ENCODE results near the gene HLA-DOB. TPM values are rescaled to one million over a fixed set of nuclear protein-coding genes. Genes with fewer than 3 reads are reported as not detected.
A peak's percentile ranks its signal among the peaks of the same experiment; 100 is the strongest.

Gene HLA-DOB
- total and polyA plus RNA-seq, 2 of the 13 experiments (the other 11 are each of a cell fraction or from before 2014, with no cell fraction given) = not detected

GRCh38 chr6:32838114-32838958 lies 21.5 kb upstream of the HLA-DOB start, which contains the start of gene TAP2 (continued):
- TF ChIP-seq, protein P1, sequence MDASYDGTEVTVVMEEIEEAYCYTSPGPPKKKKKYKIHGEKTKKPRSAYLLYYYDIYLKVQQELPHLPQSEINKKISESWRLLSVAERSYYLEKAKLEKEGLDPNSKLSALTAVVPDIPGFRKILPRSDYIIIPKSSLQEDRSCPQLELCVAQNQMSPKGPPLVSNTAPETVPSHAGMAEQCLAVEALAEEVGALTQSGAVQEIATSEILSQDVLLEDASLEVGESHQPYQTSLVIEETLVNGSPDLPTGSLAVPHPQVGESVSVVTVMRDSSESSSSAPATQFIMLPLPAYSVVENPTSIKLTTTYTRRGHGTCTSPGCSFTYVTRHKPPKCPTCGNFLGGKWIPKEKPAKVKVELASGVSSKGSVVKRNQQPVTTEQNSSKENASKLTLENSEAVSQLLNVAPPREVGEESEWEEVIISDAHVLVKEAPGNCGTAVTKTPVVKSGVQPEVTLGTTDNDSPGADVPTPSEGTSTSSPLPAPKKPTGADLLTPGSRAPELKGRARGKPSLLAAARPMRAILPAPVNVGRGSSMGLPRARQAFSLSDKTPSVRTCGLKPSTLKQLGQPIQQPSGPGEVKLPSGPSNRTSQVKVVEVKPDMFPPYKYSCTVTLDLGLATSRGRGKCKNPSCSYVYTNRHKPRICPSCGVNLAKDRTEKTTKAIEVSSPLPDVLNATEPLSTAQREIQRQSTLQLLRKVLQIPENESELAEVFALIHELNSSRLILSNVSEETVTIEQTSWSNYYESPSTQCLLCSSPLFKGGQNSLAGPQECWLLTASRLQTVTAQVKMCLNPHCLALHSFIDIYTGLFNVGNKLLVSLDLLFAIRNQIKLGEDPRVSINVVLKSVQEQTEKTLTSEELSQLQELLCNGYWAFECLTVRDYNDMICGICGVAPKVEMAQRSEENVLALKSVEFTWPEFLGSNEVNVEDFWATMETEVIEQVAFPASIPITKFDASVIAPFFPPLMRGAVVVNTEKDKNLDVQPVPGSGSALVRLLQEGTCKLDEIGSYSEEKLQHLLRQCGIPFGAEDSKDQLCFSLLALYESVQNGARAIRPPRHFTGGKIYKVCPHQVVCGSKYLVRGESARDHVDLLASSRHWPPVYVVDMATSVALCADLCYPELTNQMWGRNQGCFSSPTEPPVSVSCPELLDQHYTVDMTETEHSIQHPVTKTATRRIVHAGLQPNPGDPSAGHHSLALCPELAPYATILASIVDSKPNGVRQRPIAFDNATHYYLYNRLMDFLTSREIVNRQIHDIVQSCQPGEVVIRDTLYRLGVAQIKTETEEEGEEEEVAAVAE (CRISPR knock-in tag; IDR thresholded peaks at IDR 0.05; ENCODE audit: borderline replicate concordance) = peak; percentile 60; the same call in 1 of the 2 replicates
- peak; percentile 25; the same call in 1 of the 2 replicates for TF ChIP-seq KDM1A (CRISPR knock-in tag; IDR thresholded peaks at IDR 0.05)
- peak; percentile 98 for TF ChIP-seq RFXANK (CRISPR knock-in tag; IDR thresholded peaks at IDR 0.05)
- no peak for TF ChIP-seq ZBTB8A (CRISPR knock-in tag; IDR thresholded peaks at IDR 0.05; ENCODE audit: borderline replicate concordance, low read depth)
- TF ChIP-seq EZH2 (conservative IDR thresholded peaks at IDR 0.05; ENCODE audit: low read depth, low read length) = no peak
- TF ChIP-seq MED1 (CRISPR knock-in tag; IDR thresholded peaks at IDR 0.05) = peak; percentile 70; the same call in 1 of the 2 replicates
- no peak for TF ChIP-seq ZNF615 (CRISPR knock-in tag; IDR thresholded peaks at IDR 0.05; ENCODE audit: borderline replicate concordance)
- TF ChIP-seq, protein P2, sequence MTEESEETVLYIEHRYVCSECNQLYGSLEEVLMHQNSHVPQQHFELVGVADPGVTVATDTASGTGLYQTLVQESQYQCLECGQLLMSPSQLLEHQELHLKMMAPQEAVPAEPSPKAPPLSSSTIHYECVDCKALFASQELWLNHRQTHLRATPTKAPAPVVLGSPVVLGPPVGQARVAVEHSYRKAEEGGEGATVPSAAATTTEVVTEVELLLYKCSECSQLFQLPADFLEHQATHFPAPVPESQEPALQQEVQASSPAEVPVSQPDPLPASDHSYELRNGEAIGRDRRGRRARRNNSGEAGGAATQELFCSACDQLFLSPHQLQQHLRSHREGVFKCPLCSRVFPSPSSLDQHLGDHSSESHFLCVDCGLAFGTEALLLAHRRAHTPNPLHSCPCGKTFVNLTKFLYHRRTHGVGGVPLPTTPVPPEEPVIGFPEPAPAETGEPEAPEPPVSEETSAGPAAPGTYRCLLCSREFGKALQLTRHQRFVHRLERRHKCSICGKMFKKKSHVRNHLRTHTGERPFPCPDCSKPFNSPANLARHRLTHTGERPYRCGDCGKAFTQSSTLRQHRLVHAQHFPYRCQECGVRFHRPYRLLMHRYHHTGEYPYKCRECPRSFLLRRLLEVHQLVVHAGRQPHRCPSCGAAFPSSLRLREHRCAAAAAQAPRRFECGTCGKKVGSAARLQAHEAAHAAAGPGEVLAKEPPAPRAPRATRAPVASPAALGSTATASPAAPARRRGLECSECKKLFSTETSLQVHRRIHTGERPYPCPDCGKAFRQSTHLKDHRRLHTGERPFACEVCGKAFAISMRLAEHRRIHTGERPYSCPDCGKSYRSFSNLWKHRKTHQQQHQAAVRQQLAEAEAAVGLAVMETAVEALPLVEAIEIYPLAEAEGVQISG (CRISPR knock-in tag; IDR thresholded peaks at IDR 0.05) = peak; percentile 87
- TF ChIP-seq, protein P3, sequence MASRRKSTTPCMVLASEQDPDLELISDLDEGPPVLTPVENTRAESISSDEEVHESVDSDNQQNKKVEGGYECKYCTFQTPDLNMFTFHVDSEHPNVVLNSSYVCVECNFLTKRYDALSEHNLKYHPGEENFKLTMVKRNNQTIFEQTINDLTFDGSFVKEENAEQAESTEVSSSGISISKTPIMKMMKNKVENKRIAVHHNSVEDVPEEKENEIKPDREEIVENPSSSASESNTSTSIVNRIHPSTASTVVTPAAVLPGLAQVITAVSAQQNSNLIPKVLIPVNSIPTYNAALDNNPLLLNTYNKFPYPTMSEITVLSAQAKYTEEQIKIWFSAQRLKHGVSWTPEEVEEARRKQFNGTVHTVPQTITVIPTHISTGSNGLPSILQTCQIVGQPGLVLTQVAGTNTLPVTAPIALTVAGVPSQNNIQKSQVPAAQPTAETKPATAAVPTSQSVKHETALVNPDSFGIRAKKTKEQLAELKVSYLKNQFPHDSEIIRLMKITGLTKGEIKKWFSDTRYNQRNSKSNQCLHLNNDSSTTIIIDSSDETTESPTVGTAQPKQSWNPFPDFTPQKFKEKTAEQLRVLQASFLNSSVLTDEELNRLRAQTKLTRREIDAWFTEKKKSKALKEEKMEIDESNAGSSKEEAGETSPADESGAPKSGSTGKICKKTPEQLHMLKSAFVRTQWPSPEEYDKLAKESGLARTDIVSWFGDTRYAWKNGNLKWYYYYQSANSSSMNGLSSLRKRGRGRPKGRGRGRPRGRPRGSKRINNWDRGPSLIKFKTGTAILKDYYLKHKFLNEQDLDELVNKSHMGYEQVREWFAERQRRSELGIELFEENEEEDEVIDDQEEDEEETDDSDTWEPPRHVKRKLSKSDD (CRISPR knock-in tag; IDR thresholded peaks at IDR 0.05; ENCODE audit: low read depth) = no peak
- TF ChIP-seq THAP8 (CRISPR knock-in tag; IDR thresholded peaks at IDR 0.05; ENCODE audit: borderline replicate concordance) = no peak
- TF ChIP-seq ZNF619 (CRISPR knock-in tag; IDR thresholded peaks at IDR 0.05) = peak; percentile 33; the same call in 1 of the 2 replicates
- TF ChIP-seq, protein P4, sequence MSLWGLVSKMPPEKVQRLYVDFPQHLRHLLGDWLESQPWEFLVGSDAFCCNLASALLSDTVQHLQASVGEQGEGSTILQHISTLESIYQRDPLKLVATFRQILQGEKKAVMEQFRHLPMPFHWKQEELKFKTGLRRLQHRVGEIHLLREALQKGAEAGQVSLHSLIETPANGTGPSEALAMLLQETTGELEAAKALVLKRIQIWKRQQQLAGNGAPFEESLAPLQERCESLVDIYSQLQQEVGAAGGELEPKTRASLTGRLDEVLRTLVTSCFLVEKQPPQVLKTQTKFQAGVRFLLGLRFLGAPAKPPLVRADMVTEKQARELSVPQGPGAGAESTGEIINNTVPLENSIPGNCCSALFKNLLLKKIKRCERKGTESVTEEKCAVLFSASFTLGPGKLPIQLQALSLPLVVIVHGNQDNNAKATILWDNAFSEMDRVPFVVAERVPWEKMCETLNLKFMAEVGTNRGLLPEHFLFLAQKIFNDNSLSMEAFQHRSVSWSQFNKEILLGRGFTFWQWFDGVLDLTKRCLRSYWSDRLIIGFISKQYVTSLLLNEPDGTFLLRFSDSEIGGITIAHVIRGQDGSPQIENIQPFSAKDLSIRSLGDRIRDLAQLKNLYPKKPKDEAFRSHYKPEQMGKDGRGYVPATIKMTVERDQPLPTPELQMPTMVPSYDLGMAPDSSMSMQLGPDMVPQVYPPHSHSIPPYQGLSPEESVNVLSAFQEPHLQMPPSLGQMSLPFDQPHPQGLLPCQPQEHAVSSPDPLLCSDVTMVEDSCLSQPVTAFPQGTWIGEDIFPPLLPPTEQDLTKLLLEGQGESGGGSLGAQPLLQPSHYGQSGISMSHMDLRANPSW (CRISPR knock-in tag; IDR thresholded peaks at IDR 0.05; ENCODE audit: borderline replicate concordance) = no peak

Measured in HepG2 (cell line).